ENCODE results near the gene GNL3L.

GRCh38 chrX:54494166-54494988 lies 35.6 kb upstream of the GNL3L start:
- TF ChIP-seq FOXO4 (CRISPR knock-in tag; conservative IDR thresholded peaks at IDR 0.05) (no peak), AHDC1 (CRISPR knock-in tag; IDR thresholded peaks at IDR 0.05; ENCODE audit: borderline replicate concordance) (no peak), ETV6 (CRISPR knock-in tag; conservative IDR thresholded peaks at IDR 0.05) (no peak), BRD4 (CRISPR knock-in tag; IDR thresholded peaks at IDR 0.05) (no peak), EZH2 (conservative IDR thresholded peaks at IDR 0.05; ENCODE audit: low read depth, low read length) (no peak), KDM1A (CRISPR knock-in tag; IDR thresholded peaks at IDR 0.05) (no peak)
- TF ChIP-seq, protein P1, sequence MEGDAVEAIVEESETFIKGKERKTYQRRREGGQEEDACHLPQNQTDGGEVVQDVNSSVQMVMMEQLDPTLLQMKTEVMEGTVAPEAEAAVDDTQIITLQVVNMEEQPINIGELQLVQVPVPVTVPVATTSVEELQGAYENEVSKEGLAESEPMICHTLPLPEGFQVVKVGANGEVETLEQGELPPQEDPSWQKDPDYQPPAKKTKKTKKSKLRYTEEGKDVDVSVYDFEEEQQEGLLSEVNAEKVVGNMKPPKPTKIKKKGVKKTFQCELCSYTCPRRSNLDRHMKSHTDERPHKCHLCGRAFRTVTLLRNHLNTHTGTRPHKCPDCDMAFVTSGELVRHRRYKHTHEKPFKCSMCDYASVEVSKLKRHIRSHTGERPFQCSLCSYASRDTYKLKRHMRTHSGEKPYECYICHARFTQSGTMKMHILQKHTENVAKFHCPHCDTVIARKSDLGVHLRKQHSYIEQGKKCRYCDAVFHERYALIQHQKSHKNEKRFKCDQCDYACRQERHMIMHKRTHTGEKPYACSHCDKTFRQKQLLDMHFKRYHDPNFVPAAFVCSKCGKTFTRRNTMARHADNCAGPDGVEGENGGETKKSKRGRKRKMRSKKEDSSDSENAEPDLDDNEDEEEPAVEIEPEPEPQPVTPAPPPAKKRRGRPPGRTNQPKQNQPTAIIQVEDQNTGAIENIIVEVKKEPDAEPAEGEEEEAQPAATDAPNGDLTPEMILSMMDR (CRISPR knock-in tag; IDR thresholded peaks at IDR 0.05): no peak
